CD4-positive, alpha-beta T cell treated with Interleukin-17A for 4 hours (primary cell): ENCODE results near the gene SMC3.
"Not testable (repeated sequence)": the region's sequence is repeated elsewhere in the genome, so short reads cannot be mapped to it uniquely, and the experiment has no call there.

ENCODE experiments used
- DNase-seq: peaks from one replicate; pipeline ENCODE4 v3.0.0-alpha.2; 2020; ENCODE audit warnings: mixed read lengths

Gene SMC3

DNA sequence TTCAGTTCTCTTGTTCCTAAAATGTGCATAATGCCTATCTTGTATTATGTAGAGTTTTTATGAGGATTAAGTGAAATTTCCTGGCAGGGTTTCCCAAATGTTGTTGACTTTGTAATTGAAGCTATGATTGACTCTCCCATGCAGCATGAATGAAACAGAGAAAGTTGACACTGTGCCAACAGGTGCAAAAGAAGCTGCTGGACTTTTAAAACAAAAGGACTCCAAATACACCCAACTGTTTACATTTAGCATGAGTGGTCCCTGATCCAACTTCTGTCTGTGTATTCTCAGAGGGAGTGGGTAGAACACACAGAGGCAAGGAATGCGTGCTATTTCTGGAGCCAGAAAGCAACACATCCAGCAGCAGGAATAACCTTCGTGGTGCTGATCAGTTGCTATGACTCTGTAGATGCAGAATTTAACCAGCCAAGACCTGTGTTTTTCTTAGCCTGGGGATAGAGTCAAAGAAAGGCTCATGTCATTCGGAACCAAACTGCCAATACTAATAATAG is 62.2 kb downstream of the SMC3 start:
- DNase-seq, result no peak

- DNase-seq, result no peak
Observed at GRCh38 chr10:110631934-110632333, 64.4 kb downstream of the SMC3 start.

DNA sequence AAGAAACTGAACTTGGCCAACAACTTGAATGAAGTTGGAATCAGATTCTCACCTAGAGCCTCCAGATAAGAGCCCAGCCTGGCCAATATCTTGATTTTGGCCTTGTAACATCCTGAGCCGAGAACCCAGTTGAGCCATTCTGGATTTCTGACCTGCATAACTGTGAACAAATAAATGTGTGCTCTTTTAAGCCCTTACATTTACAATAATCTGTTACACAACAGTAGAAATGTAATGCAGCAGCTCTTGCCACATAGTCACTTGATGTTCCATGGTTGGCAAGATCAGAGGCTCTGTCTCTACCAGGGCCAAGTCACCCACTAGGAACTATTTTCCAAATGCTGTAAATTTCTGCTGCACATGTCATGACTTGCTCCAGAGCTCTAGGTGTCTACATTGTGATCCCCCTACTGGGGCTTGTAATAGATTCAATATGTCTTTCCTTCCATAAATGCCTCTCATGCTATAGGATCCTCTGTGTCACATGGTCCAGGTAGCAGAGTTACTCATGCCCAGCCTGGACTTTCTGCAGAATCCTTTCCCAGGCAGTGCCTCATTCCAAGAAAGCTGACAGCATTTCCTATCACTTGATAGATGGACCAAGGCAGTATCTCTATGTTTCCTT is 65.2 kb downstream of the SMC3 start:
- DNase-seq, result no peak

- no peak for DNase-seq
Observed at GRCh38 chr10:110634527-110635209, 67.2 kb downstream of the SMC3 start.

GRCh38 chr10:110636572-110636931 is 69.1 kb downstream of the SMC3 start:
- no peak for DNase-seq

DNA sequence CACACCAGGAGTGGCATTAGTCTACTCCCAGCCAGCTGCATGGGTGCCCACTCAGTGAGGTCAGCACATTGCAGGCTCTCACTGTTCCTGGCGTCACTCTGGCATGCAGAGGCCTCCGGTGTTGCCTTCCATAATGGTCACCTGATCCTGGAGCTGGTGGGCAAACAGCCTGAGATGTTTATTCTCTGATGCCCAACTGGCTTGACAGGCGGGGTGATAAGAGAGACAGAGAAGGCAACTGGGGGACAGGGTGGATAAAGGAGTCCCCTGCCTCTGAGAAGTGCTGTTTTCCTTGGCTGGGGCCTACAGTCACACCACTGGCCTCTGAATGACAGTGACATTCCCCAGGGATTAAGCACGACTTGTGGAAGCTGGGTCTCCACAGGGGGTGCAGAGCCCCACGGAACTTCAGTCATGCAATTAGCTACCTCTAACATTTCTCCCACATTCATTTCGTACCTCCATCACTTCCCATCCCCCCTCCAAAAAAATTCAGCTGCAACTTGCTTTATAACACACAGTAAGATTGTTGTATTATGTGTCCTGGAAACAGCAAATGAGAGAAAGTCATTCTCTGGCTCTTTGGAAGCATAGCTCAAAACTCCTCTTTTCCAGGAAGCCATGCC is 69.5 kb downstream of the SMC3 start:
- no peak for DNase-seq

DNA sequence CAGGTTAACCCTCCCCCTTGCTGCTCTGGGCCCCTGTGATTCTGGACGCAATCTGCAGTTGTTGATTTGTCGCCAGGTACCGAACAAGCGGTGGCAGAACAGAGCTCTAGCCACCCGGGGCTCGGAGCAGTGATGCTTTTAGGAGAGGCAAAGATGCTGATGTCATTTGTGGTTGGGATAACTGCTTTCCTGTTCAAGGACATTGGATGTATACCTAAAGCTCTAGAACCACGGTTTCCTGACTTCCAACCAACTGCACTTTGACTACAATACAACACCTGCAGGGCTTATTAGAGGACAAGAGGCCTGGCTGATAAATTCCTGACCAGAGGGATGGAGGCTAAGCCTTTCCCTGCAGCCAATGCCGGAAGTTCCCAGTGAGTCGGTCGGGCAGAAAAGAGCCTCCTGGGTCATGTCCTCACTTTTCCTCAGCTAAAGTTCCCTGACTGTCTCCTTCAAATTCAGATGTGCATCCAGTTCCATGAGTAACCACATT is 70.1 kb downstream of the SMC3 start:
- no peak for DNase-seq

GRCh38 chr10:110638319-110638718 is 70.8 kb downstream of the SMC3 start:
- DNase-seq, result no peak

GRCh38 chr10:110639046-110639445 is 71.6 kb downstream of the SMC3 start:
- DNase-seq, result not testable (repeated sequence)

DNA sequence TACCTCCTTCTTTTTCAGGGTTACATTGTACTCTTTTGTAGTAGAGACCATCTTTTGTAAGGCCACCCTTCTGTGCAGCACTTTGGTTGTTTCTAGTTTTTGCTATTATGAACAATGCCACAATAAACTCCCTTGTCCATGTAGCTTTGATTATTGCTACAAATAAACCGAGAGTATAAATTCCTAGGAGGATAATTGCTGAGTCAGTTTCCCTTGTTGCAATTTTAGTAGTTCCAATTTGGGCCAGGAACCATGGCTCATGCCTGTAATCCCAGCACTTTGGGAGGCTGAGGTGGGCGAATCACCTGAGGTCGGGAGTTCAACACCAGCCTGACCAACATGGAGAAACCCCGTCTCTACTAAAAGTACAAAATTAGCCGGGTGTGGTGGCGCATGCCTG is 72.4 kb downstream of the SMC3 start:
- not testable (repeated sequence) for DNase-seq

DNA sequence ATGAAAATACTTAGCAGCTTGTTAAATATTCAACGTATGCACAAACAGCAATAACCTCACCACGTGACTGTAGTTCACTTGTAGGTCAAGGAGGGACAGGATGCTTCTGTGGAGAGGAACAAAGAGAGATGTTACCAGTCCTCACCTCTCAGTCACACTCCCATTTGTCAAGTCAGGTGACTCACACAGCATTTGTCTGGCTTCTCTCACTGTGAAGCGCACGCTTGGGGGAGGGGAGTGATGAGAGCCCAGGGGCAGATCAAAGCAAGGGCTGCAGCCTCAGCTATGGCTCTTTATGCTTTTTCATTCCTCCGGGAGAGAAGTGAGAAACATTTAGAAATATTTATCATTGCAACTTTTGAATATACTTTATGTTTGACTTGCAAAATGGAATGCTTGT is 73.8 kb downstream of the SMC3 start:
- DNase-seq, result peak; percentile 48

DNA sequence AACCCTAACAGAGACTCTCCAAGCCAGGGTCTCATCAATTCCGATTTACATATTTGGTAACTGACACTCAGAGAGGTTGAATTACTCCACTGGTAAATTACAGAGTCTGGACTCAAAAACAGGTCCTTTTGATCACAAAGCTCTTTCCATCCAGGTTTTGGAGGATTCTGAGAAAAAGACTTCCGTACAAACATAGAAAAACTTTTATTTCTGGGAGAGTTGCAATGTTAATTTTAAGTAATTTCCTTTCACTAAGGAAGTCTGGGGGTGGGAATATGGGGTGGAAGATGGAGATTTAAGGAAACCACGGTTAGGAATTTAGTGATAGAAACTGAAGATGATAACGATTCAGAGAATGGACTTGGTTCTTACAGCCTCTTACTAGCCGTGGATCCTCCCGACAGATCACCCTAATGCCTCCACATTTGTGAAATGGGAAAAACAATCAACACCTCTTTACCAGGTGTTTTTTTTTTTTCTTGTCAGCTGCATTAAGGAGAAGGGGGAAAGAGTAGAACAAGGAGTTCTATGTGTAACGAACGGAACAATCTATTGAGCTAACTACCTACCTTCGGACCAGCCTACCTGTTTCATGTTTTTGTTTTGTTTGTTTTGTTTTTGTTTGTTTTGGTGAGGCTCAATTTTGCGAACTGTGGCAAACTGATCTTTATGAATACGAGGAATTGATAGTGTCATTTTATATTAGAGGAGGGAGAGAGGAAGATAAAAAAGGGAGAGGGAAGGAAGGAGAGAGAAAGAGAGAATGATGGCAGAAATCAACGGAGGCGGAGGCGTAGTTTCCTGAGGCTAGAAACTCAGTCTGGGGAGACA is 74.9 kb downstream of the SMC3 start:
- DNase-seq, result no peak

DNA sequence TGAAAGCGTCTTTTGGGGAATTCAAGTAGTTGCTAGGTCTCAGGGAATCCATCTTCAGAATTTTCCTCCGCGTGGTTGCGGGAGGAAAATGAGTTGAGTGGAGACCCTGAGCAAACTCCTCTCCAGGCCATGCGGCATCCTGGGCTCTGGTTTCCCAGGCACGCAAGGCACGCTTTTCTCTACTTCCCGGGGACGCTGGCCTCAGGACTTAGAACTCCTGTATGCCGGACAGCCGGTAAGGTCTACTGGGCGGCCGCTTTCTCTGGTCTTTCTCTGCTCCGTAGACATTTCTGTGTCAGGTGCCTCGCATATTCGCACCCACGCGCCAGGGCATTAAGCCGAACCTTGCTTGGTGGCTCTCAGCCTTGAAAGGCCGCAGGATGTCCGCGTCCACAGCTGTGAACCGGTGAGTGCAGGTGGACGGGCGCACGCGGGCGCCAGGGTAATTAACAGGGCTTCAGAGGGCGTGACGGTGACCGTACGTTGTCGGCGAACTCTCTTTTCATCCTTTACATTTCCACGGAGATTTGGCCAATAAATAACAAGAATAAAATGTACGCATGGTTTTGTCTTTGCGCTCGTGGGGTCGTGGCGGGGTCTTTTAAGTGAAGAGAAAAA is 75.6 kb downstream of the SMC3 start:
- DNase-seq, result peak; percentile 5

- DNase-seq, result peak; percentile 14
Observed at GRCh38 chr10:110643653-110644597, 76.4 kb downstream of the SMC3 start, which contains the start of gene RBM20. RBM20 (plus strand) TSS chr10:110644336; CDS start chr10:110644455, 119 bp downstream.

DNA sequence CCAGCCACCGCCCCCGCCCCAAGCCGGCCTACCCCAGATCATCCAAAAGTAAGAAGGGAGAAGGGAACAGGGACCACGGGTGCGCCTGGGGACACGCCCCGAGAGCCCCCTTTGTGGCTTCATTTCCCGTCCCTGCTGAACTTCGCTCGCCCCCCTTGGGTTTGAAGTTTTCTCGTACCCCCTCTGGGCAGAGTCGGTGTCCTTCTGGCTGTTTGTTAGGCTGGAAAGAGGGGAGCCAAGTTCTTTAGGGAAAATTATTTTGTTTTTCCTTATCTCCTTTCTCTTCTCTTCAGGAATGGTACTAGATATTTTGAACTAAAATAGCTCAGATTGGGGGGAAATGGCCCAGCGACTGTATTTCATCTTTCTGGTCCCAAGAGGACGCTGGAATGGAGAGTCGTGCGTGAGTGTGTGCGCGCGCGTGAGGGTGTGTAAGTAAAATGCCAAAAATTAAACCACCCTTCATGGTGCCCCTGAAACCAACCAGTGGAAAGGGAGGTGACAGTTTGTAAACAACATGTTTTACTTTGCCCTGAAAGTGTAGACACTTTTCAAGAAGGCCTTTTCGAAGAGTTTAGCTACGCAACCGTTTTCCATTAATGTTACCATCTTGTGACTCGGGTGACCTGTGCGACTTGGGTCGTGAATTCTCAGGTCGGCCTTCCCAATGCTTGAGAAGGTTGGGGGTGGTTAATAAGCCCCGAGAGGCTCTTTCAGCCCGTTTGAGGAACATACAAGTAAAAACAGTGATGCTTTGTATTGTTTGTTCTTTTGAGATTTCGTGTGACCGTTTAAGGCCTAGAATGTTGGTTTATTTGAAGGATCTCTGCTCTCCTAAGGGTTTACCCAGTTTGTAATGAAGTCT is 77.3 kb downstream of the SMC3 start:
- no peak for DNase-seq

GRCh38 chr10:110646417-110647135 is 79.1 kb downstream of the SMC3 start:
- no peak for DNase-seq

DNA sequence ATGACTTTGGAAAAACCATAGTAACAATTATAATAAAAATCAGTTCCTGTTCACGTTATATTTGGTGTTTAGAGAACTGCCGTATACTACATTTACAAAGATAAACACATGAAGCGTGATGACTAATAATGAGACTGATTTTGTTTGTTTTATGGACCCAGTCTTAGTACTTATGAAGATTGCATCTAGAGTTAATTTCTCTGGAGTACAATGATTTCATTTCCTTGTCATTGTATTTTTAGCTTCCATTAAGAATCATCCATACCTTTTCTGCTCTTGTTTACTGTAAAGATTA is 79.6 kb downstream of the SMC3 start:
- DNase-seq, result no peak

DNA sequence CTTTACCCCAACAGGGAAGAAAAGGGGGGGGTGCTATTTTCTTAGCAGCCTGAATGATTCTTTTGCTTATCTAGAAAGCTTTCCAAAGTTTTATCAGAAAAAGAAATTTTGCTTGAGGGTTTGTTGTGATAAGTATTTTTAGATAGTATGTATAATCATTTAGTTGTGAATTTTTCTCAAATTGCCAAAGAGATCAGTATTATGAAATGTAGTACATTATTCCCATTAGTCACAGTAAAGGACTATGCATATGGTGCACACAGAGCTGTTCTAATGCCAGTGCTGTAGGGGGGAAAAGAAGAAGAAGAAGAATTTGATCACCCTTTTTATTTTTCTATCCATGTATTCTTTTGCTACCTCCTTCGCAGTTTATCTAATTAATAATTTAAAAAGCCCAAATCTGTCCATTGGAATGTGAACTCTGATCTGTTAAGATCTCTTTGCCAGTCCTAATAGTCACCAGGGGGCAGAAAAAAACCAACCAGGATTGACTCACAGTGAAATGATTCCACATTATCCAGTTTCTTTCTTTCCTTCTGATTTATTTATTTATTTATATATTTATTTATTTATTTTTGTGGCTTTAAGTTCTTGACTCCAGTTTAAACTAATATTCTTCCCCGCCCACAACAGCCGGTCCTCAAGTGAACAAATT is 81.3 kb downstream of the SMC3 start:
- no peak for DNase-seq
